HCT116 (cell line): ENCODE results near the gene SPDYE2. TPM values are rescaled to one million over a fixed set of nuclear protein-coding genes. Genes with fewer than 3 reads are reported as not detected.
"Not testable (repeated sequence)": the region's sequence is repeated elsewhere in the genome, so short reads cannot be mapped to it uniquely, and the experiment has no call there.

Experiments
- ATAC-seq: fragments of 200-7000 bp; cut with Tn5 transposase; 2 replicates; pipeline ENCODE4 v1.9.1; 2020; ENCODE audit warnings: mild to moderate bottlenecking, moderate library complexity
- BruUV-seq: library from RNA; stranded (reverse); fragments of 400-500 nt; replicated peaks from 2 replicates; lab custom pipeline; 2021; lab: Mats Ljungman, UMichigan
- CTCF ChIA-PET: fragments of 300-600 bp; sonication (Branson Sonifier 250); formaldehyde crosslinking; loops from one replicate; lab custom pipeline; 2021; ENCODE audit warnings: antibody characterized with exemption; lab: Charles Lee
- POLR2A ChIA-PET: fragments of 300-600, 350-600 bp; sonication (Branson Sonifier 250); formaldehyde crosslinking; loops from one replicate; lab custom pipeline; 2021; ENCODE audit warnings: antibody characterized with exemption; lab: Charles Lee
- RAD21 ChIA-PET, 2 experiments: fragments of 300-600 bp; sonication (Branson Sonifier 250); formaldehyde crosslinking; loops; one replicate each; lab custom pipeline; 2023; ENCODE audit warnings: low total read pairs in 2 of 2; ENCODE audit not compliant: uncharacterized antibody in 2 of 2, unreplicated experiment in 2 of 2, low non-redundant PET in 1 of 2; lab: Charles Lee
- DNase-seq: peaks from one replicate; pipeline ENCODE4 v3.0.0-alpha.2; 2010; ENCODE audit warnings: low read depth, low spot score
- H2AFZ ChIP-seq: fragments of 200-600 bp; shearing (Covaris generic), sonication (generic); 2 replicates; pipeline ENCODE4 v1.6.1; 2017; ENCODE audit warnings: low read depth, mixed run types, mixed read lengths, antibody characterized with exemption, low read length; ENCODE audit not compliant: poor library complexity, severe bottlenecking
- H3K27ac ChIP-seq: 2 replicates; pipeline ENCODE4 v1.5.1; 2012; ENCODE audit warnings: low read depth, low read length
- H3K27me3 ChIP-seq: fragments of 200-600 bp; sonication (generic); 2 replicates; pipeline ENCODE4 v1.6.1; 2016; ENCODE audit warnings: mixed run types, low read length, mixed read lengths; ENCODE audit not compliant: insufficient read depth
- H3K36me3 ChIP-seq, 2 experiments: fragments of 200-500 bp in 1 of 2; fragments of 200-600 bp in 1 of 2; sonication (Bioruptor generic) in 1 of 2; sonication (generic) in 1 of 2; 2 replicates each; pipeline versions ENCODE4 v1.5.1 to v1.6.1; 2014 to 2016; ENCODE audit warnings: low read length in 2 of 2, inconsistent platforms in 1 of 2, mixed read lengths in 1 of 2, mixed run types in 1 of 2; ENCODE audit not compliant: insufficient read depth in 2 of 2, control insufficient read depth in 1 of 2
- H3K4me1 ChIP-seq, 2 experiments: fragments of 200-600 bp in 1 of 2; sonication (generic) in 1 of 2; 2 replicates each; pipeline versions ENCODE4 v1.5.1 to v1.6.1; 2012 to 2017; ENCODE audit warnings: low read length in 2 of 2, inconsistent platforms in 1 of 2, mild to moderate bottlenecking in 1 of 2, mixed read lengths in 1 of 2, mixed run types in 1 of 2, moderate library complexity in 1 of 2; ENCODE audit not compliant: insufficient read depth in 2 of 2, control insufficient read depth in 1 of 2
- H3K4me2 ChIP-seq: fragments of 200-600 bp; sonication (generic); 2 replicates; pipeline ENCODE4 v1.6.1; 2017; ENCODE audit warnings: mixed run types, low read length, mixed read lengths
- H3K4me3 ChIP-seq, 2 experiments: fragments of 200-600 bp in 1 of 2; sonication (generic) in 1 of 2; replicated peaks in 1 of 2; 2 replicates each; pipeline ENCODE4 v1.5.1; 2011 to 2016; ENCODE audit warnings: low read length in 2 of 2, control low read depth in 1 of 2, low read depth in 1 of 2, mild to moderate bottlenecking in 1 of 2, mixed read lengths in 1 of 2, mixed run types in 1 of 2
- H3K79me2 ChIP-seq: fragments of 200-600 bp; sonication (generic); 2 replicates; pipeline ENCODE4 v1.6.1; 2017; ENCODE audit warnings: mild to moderate bottlenecking, mixed run types, low read length, moderate library complexity, mixed read lengths; ENCODE audit not compliant: insufficient read depth
- H3K9ac ChIP-seq: fragments of 200-600 bp; sonication (generic); 2 replicates; pipeline ENCODE4 v1.6.1; 2016; ENCODE audit warnings: low read length, mixed read lengths
- H3K9me2 ChIP-seq: fragments of 200-600 bp; sonication (generic), shearing (Covaris generic); 2 replicates; pipeline ENCODE4 v1.6.1; 2017; ENCODE audit warnings: mixed run types, mild to moderate bottlenecking, moderate library complexity; ENCODE audit not compliant: insufficient read depth
- H3K9me3 ChIP-seq, 2 experiments: fragments of 200-500 bp in 1 of 2; fragments of 200-600 bp in 1 of 2; sonication (Bioruptor generic) in 1 of 2; sonication (generic) in 1 of 2; 2 replicates each; pipeline ENCODE4 v1.6.1; 2014 to 2017; ENCODE audit warnings: low read length in 2 of 2, mixed read lengths in 2 of 2, inconsistent platforms in 1 of 2, low read depth in 1 of 2, mild to moderate bottlenecking in 1 of 2, mixed run types in 1 of 2, moderate library complexity in 1 of 2; ENCODE audit not compliant: control insufficient read depth in 1 of 2, insufficient read depth in 1 of 2
- H4K20me1 ChIP-seq: fragments of 200-600 bp; sonication (generic), shearing (Covaris generic); 2 replicates; pipeline ENCODE4 v1.6.1; 2017; ENCODE audit warnings: mixed run types, mild to moderate bottlenecking, moderate library complexity; ENCODE audit not compliant: insufficient read depth
- intact Hi-C: fragments of 100-400 bp; cut with micrococcal nuclease; formaldehyde crosslinking; loops from 2 replicates; pipeline ENCODE4 v1.10.0; 2022
- total RNA-seq: library from RNA; stranded (reverse); gene quantifications from one replicate; pipeline ENCODE4 v1.2.1, GENCODE V29; 2021; ENCODE audit not compliant: unreplicated experiment

The SPDYE2 gene
- total RNA-seq, 1 experiment from 2014 or later, result not detected

GRCh38 chr7:102542771-102543170, 8.3 kb upstream of the SPDYE2 start:
- H3K4me2 ChIP-seq, H3K4me1 ChIP-seq, ATAC-seq, H3K9ac ChIP-seq, H4K20me1 ChIP-seq, H3K27ac ChIP-seq, H3K4me3 ChIP-seq, H3K9me3 ChIP-seq, H3K79me2 ChIP-seq, CTCF ChIA-PET, intact Hi-C loops, H3K36me3 ChIP-seq, BruUV-seq, RAD21 ChIA-PET, POLR2A ChIA-PET, H2AFZ ChIP-seq, H3K9me2 ChIP-seq, H3K27me3 ChIP-seq, DNase-seq: not testable (repeated sequence)

DNA sequence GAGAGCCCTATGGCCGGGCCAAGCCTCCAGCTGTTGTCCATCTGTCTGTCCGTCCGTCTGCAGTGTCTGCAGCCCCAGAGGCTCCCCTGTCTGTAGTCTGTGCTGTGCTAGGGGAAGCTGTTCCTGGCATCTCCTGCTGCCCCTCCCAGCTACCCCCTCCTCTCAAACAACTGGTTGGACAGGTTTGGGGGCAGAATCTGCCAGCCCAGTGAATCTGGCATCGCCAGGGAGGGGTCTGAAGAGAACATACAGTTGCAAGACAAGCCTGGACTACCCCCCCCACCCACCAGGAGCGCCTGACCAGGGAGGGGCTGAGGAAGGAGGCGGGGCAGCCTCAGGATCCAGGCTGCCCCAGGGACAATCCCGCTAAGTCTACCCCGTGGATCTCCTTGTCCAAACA, 7.4 kb upstream of the SPDYE2 start, which contains the start of gene UPK3BL2:
Gene UPK3BL2 (minus strand): TSS at position 101 of the 400 bp plus-strand sequence. CDS start 60 bp downstream, at position 41.
- RAD21 ChIA-PET, H3K27ac ChIP-seq, BruUV-seq, H3K9me2 ChIP-seq, H3K9me3 ChIP-seq, H3K36me3 ChIP-seq, H4K20me1 ChIP-seq, POLR2A ChIA-PET, intact Hi-C loops, H3K27me3 ChIP-seq, ATAC-seq, H3K4me2 ChIP-seq, CTCF ChIA-PET, H2AFZ ChIP-seq, H3K79me2 ChIP-seq, H3K4me3 ChIP-seq, H3K4me1 ChIP-seq, DNase-seq, H3K9ac ChIP-seq: not testable (repeated sequence)

GRCh38 chr7:102544372-102544771, 6.7 kb upstream of the SPDYE2 start:
- H3K9me2 ChIP-seq, H3K9me3 ChIP-seq, H3K4me2 ChIP-seq, RAD21 ChIA-PET, H4K20me1 ChIP-seq, intact Hi-C loops, POLR2A ChIA-PET, H3K27ac ChIP-seq, CTCF ChIA-PET, BruUV-seq, H3K4me1 ChIP-seq, H3K27me3 ChIP-seq, H3K9ac ChIP-seq, H3K79me2 ChIP-seq, H3K4me3 ChIP-seq, H2AFZ ChIP-seq, H3K36me3 ChIP-seq, DNase-seq, ATAC-seq: not testable (repeated sequence)

DNA sequence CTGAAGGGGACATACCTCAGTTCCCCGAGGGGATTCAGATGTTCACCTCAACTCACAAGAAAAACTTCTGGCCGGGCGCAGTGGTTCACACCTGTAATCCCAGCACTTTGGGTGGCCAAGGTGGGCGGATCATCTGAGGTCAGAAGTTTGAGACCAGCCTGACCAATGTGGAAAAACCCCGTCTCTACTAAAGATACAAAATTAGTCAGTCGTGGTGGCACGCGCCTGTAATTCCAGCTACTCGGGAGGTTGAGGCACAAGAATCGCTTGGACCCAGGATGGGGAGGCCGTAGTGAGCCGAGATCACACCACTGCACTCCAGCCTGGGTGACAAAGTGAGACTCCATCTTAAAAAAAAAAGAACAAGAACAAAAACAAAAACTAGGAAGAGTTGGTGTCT, 5.7 kb upstream of the SPDYE2 start:
- H3K36me3 ChIP-seq, ATAC-seq, H3K4me2 ChIP-seq, POLR2A ChIA-PET, H3K27ac ChIP-seq, H3K4me3 ChIP-seq, BruUV-seq, H3K4me1 ChIP-seq, RAD21 ChIA-PET, H3K27me3 ChIP-seq, CTCF ChIA-PET, H4K20me1 ChIP-seq, H3K9me3 ChIP-seq, H3K79me2 ChIP-seq, intact Hi-C loops, DNase-seq, H3K9ac ChIP-seq, H2AFZ ChIP-seq, H3K9me2 ChIP-seq: not testable (repeated sequence)
